ENCODE data around the gene SLC37A4. TPM values are rescaled to one million over a fixed set of nuclear protein-coding genes. Genes with fewer than 3 reads are reported as not detected.
"Not testable (repeated sequence)": the region's sequence is repeated elsewhere in the genome, so short reads cannot be mapped to it uniquely, and the experiment has no call there.

The SLC37A4 gene
- total RNA-seq, 1 donor from 2014 or later = 23.0 TPM

DNA sequence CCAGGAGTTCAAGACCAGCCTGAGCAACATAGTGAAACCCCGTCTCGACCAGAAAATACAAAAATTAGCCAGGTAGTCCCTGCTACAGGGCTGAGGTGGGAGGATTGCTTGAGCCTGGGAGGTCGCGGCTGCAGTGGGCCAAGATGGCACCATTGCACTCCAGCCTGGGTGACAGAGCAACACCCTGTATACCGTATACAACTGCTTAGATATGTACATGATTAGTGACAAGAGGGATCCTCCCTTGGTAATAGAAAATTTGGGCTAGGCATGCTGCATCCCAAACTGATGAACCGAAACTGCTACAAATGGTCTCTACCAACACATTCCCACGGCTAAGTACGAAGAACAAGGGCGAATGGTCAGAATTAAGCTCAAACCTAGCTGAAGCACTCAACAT lies 12.2 kb upstream of the SLC37A4 start:
- no peak for DNase-seq (ENCODE audit: extremely low read depth, low read depth, low spot score)

DNA sequence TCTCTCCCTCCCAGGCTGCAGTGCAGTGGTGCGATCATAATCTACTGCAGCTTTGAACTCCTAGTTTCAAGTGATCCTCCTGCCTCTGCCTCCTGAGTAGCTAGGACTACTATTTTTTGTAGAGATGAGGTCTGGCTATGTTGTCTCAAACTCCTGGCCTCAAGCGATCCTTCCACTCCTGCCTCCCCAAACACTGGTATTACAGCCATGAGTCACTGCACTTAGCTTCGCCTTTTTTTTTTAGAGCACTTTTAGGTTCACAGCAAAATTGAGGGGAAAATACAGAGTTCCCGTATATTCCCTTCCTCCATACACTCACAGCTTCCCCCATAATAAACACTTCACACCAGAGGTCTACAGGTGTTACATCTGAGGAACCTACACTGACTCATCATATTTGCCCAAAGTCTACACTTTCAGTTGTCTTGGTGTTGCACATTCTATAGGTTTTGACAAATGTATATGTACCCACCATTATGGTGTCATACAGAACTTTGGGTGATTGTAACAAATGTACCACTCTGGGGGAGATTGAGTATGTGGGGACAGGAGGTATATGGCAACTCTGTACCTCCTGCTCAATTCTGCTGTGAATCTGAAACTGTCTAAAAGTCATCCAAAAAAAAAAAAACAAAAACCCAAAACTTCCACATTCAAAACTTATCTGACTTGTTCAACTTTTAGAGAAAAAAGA lies 11.3 kb upstream of the SLC37A4 start:
- no peak for DNase-seq (ENCODE audit: extremely low read depth, low read depth, low spot score)

DNA sequence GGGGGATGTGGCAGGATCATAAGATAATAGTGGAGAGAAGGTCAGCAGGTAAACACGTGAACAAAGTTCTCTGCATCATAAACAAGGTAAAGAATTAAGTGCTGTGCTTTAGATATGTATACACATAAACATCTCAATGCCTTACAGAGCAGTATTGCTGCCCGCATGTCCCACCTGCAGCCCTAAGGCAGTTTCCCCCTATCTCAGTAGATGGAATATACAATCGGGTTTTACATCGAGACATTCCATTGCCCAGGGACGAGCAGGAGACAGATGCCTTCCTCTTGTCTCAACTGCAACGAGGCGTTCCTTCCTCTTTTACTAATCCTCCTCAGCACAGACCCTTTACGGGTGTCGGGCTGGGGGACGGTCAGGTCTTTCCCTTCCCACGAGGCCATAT lies 8.8 kb upstream of the SLC37A4 start:
- not testable (repeated sequence) for DNase-seq (ENCODE audit: extremely low read depth, low read depth, low spot score)

DNA sequence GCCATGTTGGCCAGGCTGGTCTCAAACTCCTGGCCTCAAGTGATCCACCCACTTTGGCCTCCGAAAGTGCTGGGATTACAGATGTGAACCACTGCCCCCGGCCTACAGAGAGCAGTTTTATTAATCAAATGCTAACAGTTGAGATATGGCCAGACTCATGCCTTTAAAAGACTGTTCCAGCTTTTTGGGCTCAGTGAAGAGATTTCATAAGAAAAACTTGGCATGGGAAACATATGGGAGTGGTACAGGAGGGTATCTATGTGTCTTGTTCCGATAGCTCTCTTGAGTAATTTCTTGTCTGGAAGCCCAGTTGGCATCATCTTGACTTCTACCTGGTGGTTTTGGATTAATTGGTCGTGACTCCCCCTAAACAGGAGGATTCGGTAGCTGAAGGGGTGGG lies 8.2 kb upstream of the SLC37A4 start:
- DNase-seq (ENCODE audit: extremely low read depth, low read depth, low spot score) = no peak

DNA sequence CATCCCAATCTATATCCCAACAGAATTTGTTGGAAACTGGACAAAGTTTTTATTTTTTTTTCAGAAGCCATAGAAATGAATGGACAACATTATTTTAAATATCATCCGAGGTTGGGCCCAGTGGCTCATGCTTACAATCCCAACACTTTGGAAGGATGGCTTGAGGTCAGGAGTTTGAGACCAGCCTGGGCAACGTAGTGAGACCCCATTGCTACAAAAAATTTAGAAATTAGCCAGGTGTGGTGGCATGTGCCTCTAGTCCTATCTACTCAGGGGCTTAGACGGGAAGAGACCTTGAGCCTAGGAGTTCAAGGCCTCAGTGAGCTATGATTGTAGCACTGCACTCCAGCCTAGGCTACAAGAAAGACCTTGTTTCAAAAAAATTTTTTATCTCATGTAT lies 4.1 kb upstream of the SLC37A4 start:
- DNase-seq (ENCODE audit: extremely low read depth, low read depth, low spot score) = no peak

DNA sequence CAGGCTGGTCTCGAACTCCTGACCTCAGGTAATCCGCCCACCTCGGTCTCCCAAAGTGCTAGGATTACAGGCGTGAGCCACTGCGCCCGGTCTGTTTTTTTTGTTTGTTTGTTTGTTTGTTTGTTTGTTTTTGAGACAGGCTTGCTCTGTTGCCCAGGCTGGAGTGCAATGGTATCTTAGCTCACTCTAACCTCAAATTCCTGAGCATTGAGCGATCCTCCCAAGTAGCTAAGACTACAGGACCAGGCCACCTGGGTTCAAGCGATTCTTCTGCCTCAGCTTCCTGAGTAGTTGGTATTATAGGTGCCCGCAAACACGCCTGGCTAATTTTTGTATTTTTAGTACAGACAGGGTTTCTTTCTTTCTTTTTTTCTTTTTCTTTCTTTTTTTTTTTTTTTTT lies 2.7 kb upstream of the SLC37A4 start:
- DNase-seq (ENCODE audit: extremely low read depth, low read depth, low spot score) = not testable (repeated sequence)

DNA sequence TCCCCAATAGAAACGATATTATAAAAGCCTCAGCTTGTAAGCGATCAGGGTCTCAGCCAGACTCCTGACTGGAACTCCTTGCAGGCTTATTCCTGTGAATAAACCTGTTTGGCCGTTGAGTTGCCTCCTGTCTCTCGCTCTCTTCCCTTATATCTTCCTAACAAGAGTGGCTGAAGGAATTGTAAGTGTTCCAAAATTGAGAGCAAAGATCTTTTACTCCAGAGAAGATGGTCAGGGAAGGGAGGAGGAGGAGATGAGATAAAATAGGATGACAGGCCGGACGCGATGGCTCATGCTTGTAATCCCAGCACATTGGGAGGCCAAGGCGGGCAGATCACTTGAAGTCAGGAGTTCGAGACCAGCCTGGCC lies 1.2 kb upstream of the SLC37A4 start:
- no peak for DNase-seq (ENCODE audit: extremely low read depth, low read depth, low spot score)

DNA sequence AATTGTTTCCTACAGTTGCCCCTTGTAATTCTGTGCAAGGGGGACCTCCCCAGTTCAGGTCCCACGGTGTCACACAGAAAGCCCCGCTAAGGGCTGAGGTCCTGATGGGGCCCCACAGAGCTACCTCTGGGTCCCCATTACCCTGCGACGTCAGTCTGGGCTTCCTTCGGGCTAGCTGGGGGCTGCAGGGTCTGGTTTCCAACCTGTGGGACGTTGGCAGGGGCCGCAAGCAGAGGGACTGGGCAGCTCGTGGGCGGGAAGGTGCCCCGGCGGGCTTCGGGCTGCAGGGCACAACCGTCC lies 698 bp downstream of the SLC37A4 start:
- DNase-seq (ENCODE audit: extremely low read depth, low read depth, low spot score) = no peak

DNA sequence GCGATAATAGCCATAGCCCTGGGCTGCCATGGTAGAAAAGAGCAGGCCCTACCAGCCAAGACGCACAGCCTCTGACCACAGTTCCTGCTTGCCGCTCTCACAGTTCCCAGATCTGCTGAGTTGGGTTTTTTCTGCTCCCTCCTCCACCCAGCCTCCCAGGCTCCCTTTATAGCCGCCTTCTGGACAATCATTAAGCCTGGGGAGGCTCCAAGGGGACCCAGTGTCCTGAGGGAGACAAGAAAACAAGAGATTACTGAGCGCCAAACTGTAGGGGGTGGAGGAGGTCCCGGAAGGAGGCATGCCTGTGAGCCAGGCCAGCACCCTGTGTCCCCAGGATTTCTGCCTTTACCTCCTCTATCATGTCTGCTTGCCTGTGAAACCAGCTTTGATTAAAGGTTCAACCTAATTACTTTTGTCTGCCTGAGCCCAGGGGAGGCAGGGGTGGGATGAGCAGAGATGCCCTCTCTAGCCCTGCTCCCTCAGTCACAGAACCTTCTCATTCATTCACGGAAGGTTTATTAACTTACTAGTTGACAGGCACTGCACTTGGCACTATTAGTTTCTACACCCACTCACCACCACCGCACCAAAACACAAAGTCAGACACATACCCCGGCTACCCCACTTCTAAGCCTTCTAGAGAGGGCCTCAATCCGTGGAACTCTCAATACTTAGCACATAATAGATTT lies 1.2 kb downstream of the SLC37A4 start:
- no peak for DNase-seq (ENCODE audit: extremely low read depth, low read depth, low spot score)

DNA sequence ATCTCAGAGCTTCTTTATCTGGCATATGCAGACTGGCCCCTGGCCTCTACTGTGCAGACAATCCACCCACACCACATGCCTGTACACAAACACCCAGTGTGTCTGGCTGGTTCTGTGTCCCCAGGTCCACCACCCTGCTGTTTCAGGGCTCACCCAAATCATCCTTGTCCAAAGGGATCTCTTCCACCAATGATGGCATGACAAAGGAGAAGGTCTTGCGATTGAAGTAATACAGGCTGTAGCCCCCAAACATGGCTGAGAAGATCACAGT lies 1.7 kb downstream of the SLC37A4 start:
- DNase-seq (ENCODE audit: extremely low read depth, low read depth, low spot score) = no peak

DNA sequence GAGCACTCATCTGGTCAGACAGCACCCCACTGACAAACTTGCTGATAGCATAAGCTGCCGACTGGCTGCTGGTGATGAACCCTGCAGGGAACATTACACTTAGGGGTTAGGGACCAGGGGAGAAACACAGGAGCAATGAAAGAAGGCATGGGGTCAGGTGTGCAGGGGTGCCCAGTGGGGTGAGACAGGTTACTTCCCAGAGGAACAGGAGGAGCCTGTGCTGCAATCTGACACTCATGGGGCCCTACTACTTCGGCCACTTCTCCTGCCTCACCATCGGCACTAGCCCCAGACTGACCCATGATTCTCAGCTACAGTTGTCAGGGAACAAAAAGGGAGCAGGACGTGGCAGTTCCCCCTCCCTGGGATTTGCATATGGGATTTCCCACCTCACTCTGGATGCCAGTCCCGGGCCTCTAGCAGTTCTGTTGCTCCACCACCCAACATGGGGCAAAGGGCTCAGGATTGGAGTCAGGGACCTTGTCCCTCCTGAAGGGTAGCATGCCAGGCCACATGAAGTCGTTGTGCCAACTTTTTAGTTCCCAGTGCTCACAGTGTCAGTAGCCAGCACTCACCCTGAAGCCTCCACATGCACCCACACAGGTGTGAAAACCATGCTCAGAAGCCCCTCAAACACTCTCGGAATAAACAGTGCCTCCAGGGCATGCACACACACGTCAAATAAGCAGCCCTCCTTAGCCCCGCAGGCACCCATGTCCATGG lies 2.2 kb downstream of the SLC37A4 start:
- no peak for DNase-seq (ENCODE audit: extremely low read depth, low read depth, low spot score)

DNA sequence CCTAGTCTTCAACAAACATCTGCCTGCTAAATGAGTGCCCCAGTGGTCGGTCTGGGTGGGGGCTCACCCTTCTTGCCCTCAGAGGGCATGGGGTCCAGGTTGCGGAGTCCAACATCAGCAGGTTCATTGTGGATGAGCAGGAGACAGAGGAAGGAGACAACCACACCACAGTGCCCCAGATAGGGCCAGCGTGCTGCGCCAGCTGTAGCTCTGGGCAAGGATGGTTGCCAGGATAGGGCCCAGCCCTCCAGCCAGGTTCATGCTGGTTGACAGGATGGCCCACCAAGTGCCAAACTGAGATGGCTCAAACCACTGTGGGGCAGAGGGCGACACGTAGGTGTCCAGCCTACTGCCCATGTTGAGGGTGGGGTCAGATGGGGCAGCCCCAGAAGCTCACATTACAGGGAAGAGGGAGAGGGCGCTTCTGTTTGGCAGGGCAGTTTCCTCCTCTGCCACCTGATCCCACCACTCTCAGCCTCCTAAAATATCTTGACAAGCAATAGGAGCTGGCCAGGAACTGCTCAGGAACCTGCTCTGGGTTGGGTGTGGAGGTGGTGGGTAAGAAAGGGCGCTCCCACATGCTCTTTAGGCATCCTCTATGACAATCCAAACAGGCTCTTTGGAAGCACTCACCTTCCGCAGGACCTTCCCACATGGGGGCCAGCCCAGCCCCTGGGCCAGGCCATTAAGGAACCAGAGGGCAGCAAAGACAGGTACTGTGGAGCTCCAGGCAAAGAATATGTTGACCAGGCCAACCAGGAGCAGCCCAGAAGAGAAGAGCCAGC lies 2.9 kb downstream of the SLC37A4 start:
- no peak for DNase-seq (ENCODE audit: extremely low read depth, low read depth, low spot score)

DNA sequence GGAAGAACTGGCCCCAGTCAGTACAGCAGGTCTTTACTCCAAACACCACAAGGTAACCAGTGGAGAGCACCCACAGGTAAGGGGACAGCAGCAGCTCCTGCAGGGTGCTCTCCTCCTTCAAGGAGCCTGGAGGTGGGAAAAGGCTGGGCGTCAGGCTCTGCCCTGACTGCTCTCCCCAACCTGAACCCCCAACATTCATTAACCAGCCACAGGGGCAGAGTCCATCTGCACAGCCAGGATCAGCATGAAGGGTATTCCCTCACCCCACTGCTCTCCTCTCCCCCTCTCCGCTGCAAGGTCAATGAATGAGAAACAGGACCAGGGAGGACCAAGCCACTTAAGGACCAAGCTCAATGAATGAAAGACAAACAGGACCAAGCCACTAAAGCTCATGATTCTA lies 3.7 kb downstream of the SLC37A4 start:
- no peak for DNase-seq (ENCODE audit: extremely low read depth, low read depth, low spot score)

DNA sequence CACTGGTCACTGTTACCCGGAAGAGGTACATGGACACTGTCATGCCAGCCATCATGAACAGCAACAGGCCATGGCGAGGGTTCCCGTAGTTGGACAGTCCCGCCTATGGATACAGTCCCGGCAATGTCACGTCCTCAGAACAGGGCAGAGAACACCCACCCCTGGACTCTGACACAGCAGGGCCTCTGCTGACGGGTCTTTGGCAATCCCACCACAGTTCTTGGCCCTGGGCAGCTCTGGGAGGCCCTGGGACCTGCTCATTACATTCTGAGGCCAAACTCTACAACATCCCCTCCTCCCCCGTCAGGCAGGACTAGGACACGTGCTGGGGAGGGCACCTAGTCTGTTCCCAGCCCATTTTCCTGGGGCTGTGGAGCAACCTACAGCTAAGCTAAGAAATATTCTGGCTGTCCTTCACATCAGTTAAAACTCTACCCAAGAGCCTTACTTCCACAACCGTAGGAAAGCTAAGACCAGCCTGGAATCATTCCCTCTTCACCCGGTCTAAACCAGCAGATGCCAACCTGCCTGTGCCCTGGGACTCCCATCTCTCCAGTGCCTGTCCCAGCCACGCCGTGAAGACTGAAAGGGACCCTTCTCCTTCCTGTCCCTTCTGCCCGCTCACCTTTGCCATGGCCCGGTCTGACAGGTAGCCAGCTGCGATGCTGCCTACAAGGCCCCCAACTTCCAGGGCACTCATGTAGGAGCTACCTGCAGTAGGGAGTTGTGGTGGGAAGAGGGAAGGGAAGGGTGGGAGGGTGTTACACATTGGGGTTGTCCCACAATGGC lies 4.5 kb downstream of the SLC37A4 start:
- no peak for DNase-seq (ENCODE audit: extremely low read depth, low read depth, low spot score)

DNA sequence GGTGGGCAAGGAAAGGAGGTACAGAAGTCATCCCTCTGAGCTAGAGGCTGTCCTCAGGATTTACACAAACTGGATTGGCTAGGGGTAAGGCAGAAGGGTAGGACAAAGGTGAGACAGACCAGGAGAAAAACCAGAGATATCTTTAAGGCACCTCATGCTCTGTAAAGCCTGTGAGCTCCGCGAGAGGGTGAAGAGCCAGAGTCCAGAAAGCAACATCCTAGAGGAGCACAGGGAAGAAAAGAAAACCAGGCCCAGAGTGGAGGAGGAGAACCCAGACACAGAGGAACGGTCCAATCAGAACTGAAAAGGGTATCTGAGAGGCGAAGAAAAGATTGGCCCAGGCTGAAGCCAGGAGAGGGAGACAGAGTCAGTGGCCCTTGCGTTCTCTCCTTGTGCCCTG lies 5.1 kb downstream of the SLC37A4 start:
- no peak for DNase-seq (ENCODE audit: extremely low read depth, low read depth, low spot score)

DNA sequence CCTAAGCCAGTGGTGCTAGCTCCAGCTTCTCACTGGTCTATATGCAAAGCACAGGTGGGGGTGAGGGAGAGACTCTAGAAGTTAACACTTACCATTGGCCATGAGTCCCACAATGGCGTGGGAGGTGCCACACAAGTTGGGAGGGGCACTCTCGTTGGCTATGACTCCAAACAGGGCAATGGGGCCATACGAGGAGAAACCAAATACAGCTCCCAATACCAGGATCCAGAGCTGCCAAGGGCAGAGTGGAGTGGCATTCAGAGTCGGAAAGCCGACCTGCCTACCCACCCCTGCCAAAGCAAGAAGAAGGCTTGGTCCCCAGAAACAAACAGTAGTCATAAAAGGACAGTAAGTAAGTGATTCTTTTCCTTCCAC lies 5.6 kb downstream of the SLC37A4 start:
- DNase-seq (ENCODE audit: extremely low read depth, low read depth, low spot score) = no peak

DNA sequence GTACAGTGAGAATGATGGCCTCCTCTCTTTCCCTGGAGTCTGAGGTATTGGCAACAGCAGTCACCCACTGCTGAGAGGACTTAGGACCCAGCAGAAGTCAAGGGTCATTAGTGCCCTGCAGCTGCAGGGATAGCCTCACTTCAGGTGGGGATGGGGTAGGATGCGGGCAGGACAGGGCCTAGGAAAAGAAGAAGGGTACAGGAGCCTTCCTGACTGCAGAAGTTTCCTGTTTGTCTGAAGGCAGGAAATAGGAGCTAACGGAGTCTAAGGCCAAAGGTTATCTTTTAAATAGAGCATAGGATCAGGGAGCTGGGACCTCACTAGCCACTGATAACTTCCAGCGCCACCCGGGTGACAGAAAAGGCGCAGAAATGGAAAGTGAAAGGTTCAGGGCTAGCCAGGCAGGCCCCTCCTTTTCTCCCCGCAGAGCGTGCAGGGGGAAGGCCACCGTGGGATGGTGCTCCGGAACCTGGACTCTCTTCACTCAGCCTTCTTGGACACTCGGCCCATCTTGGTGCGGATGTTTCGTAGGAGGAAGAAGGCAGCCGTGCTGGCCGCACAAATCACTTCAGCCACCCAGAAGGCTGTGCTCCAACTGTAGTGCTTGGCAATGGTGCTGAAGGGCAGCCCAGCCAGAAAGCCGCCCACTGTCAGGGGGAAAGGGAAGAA lies 6.1 kb downstream of the SLC37A4 start:
- no peak for DNase-seq (ENCODE audit: extremely low read depth, low read depth, low spot score)

DNA sequence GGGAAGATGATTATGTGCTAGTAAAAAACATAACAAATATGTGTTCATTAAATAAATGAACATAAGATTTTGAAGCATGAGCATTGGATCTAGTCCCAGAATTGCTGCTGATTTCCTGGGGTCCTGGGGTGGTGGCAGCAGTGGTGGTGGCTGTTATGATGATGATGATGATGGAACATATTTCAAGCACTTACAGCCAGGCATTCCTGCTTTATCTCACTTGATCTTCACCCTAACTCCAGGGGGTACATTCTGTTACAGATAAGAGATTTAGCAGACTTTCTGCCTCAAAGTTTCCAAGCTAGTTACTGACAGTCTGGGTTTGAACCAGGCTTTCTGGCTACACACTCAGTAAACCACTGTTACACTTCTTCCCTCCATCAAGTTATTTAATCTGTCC lies 6.9 kb downstream of the SLC37A4 start:
- no peak for DNase-seq (ENCODE audit: extremely low read depth, low read depth, low spot score)

DNA sequence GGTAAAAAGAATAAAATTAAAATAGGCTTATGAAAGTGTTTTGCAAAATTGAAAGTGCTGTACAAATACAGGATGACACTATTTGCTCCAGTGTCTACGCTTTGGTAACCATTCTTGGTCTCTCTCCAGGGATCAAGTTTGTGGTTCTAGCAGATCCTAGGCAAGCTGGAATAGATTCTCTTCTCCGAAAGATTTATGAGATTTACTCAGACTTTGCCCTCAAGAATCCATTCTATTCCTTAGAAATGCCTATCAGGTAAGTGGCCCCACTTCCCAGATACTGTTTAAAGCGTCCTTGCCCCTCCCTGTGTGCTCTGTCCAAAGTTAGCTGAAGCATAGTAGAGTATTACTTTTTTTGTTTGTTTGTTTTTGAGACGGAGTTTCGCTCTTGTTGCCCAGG lies 9.0 kb downstream of the SLC37A4 start:
- no peak for DNase-seq (ENCODE audit: extremely low read depth, low read depth, low spot score)

DNA sequence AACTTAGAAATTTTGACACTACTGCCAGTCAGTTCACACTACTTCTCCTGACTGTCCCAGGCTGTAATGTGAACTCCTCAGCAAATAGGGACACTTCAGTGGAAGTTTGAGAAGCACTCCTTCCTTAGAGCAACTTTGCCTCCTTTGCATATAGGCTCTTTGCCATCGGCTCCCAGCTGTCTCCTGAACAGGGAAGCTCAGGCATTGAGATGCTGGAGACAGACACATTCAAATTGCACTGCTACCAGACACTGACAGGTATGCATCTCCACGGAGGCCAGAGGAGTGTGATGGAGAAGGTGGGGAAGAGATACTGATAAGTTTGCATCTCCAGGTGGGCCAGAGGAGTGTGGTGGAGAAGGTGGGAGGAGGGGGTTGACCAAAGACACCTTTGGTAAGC lies 10.7 kb downstream of the SLC37A4 start:
- no peak for DNase-seq (ENCODE audit: extremely low read depth, low read depth, low spot score)

All from glomerular endothelial cell (primary cell).